SK-N-SH (cell line): ENCODE data around the gene MYO15A. TPM values are rescaled to one million over a fixed set of nuclear protein-coding genes. Genes with fewer than 3 reads are reported as not detected.

Source experiments
- CTCF ChIA-PET: fragments of 300-600, 350-600 bp; formaldehyde crosslinking; extraction: SDS; loops from one replicate; lab custom pipeline; 2021; lab: Yijun Ruan, JAX
- POLR2A ChIA-PET: fragments of 350-600 bp; sonication (Branson Sonifier 250); formaldehyde crosslinking; extraction: SDS; loops from one replicate; lab custom pipeline; 2020; ENCODE audit warnings: antibody characterized with exemption, inconsistent platforms; lab: Yijun Ruan, JAX
- DNase-seq: peaks from one replicate; pipeline ENCODE4 v3.0.0; 2012
- H2AFZ ChIP-seq: fragments of 200-600 bp; sonication (generic); 2 replicates; pipeline ENCODE4 v1.8.1; 2016; ENCODE audit warnings: antibody characterized with exemption, mild to moderate bottlenecking, low read depth
- H3F3A ChIP-seq: fragments of 200-600 bp; sonication (generic); replicated peaks from 2 replicates; pipeline ENCODE3; 2016; ENCODE audit warnings: antibody characterized with exemption, mild to moderate bottlenecking; ENCODE audit not compliant: insufficient read depth
- H3K27ac ChIP-seq, 2 experiments: fragments of 200-500 bp in 1 of 2; fragments of 200-600 bp in 1 of 2; sonication (Bioruptor generic) in 1 of 2; sonication (generic), shearing (Covaris generic) in 1 of 2; 2 replicates each; pipeline versions ENCODE4 v1.5.1 to v1.6.1; 2014 to 2016; ENCODE audit warnings: low read depth in 2 of 2, inconsistent platforms in 1 of 2, low read length in 1 of 2, mild to moderate bottlenecking in 1 of 2, mixed read lengths in 1 of 2
- H3K27me3 ChIP-seq: fragments of 200-600 bp; sonication (generic), shearing (Covaris generic); 2 replicates; pipeline ENCODE4 v1.6.1; 2016; ENCODE audit warnings: mixed run types; ENCODE audit not compliant: insufficient read depth
- H3K36me3 ChIP-seq, 2 experiments: fragments of 200-500 bp in 1 of 2; fragments of 200-600 bp in 1 of 2; sonication (Bioruptor generic) in 1 of 2; sonication (generic) in 1 of 2; replicated peaks in 1 of 2; 2 replicates each; pipeline versions ENCODE3 to v1.5.1; 2014 to 2016; ENCODE audit warnings: low read length in 1 of 2, mild to moderate bottlenecking in 1 of 2; ENCODE audit not compliant: insufficient read depth in 2 of 2, control insufficient read depth in 1 of 2
- H3K4me1 ChIP-seq, 2 experiments: fragments of 200-500 bp in 1 of 2; fragments of 200-600 bp in 1 of 2; sonication (Bioruptor generic) in 1 of 2; sonication (generic), shearing (Covaris generic) in 1 of 2; 2 replicates each; pipeline versions ENCODE4 v1.5.1 to v1.6.1; 2014 to 2016; ENCODE audit warnings: low read depth in 1 of 2, low read length in 1 of 2, mixed run types in 1 of 2; ENCODE audit not compliant: insufficient read depth in 2 of 2, control insufficient read depth in 1 of 2
- H3K4me2 ChIP-seq: fragments of 200-600 bp; sonication (generic), shearing (Covaris generic); 2 replicates; pipeline ENCODE4 v1.6.1; 2017; ENCODE audit warnings: mixed run types
- H3K4me3 ChIP-seq, 2 experiments: fragments of 200-500 bp in 1 of 2; fragments of 200-600 bp in 1 of 2; sonication (Bioruptor generic) in 1 of 2; sonication (generic), shearing (Covaris generic) in 1 of 2; 2 replicates each; pipeline versions ENCODE4 v1.5.1 to v1.8.1; 2014 to 2016; ENCODE audit warnings: low read depth in 2 of 2, inconsistent platforms in 1 of 2, low read length in 1 of 2, mild to moderate bottlenecking in 1 of 2, mixed read lengths in 1 of 2, moderate library complexity in 1 of 2
- H3K79me2 ChIP-seq: fragments of 200-600 bp; sonication (generic); 2 replicates; pipeline ENCODE4 v1.8.1; 2017; ENCODE audit warnings: mild to moderate bottlenecking; ENCODE audit not compliant: insufficient read depth
- H3K9ac ChIP-seq: fragments of 200-600 bp; sonication (generic); 2 replicates; pipeline ENCODE4 v1.6.1; 2017; ENCODE audit warnings: mixed run types
- H3K9me2 ChIP-seq: fragments of 200-600 bp; sonication (generic); 2 replicates; pipeline ENCODE4 v1.6.1; 2017; ENCODE audit warnings: mixed run types
- H3K9me3 ChIP-seq: fragments of 200-600 bp; sonication (generic); 2 replicates; pipeline ENCODE4 v1.6.1; 2017; ENCODE audit warnings: mixed run types, mild to moderate bottlenecking, moderate library complexity
- H4K20me1 ChIP-seq: fragments of 200-600 bp; sonication (generic); 2 replicates; pipeline ENCODE4 v1.6.1; 2017; ENCODE audit warnings: mild to moderate bottlenecking, mixed run types; ENCODE audit not compliant: insufficient read depth
- CHD2 ChIP-seq: fragments of 150-350 bp; IDR thresholded peaks from 2 replicates; pipeline ENCODE4 v1.6.1; 2018; ENCODE audit warnings: low read length; ENCODE audit not compliant: partially characterized antibody
- EP300 ChIP-seq, 2 experiments: IDR thresholded peaks; 2 replicates each; pipeline versions ENCODE4 v1.4.0 to v1.6.1; 2012; ENCODE audit warnings: borderline replicate concordance in 1 of 2, low read depth in 1 of 2, low read length in 1 of 2
- FOSL2 ChIP-seq: IDR thresholded peaks from 2 replicates; pipeline ENCODE4 v1.4.0; 2012; ENCODE audit warnings: low read depth, mild to moderate bottlenecking, moderate library complexity, borderline replicate concordance
- FOXM1 ChIP-seq: IDR thresholded peaks from 2 replicates; pipeline ENCODE4 v1.4.0; 2012; ENCODE audit warnings: low read depth, mild to moderate bottlenecking
- GATA2 ChIP-seq: sonication (generic); formaldehyde crosslinking; IDR thresholded peaks from 2 replicates; pipeline ENCODE4 v1.5.0; 2020; ENCODE audit warnings: mild to moderate bottlenecking, missing genetic modification reagents
- JUND ChIP-seq: IDR thresholded peaks from 2 replicates; pipeline ENCODE4 v1.4.0; 2012
- NFIC ChIP-seq: IDR thresholded peaks from 2 replicates; pipeline ENCODE4 v1.4.0; 2012; ENCODE audit warnings: borderline replicate concordance
- PBX3 ChIP-seq: IDR thresholded peaks from 2 replicates; pipeline ENCODE4; 2012
- RAD21 ChIP-seq: IDR thresholded peaks from 2 replicates; pipeline ENCODE4 v1.6.1; 2012; ENCODE audit warnings: mild to moderate bottlenecking, low read length
- SIN3A ChIP-seq: IDR thresholded peaks from 2 replicates; pipeline ENCODE4 v1.6.1; 2012; ENCODE audit warnings: low read depth, mild to moderate bottlenecking, low read length, moderate library complexity, borderline replicate concordance
- TAF1 ChIP-seq: IDR thresholded peaks from 2 replicates; pipeline ENCODE4 v1.6.1; 2012; ENCODE audit warnings: low read depth, mild to moderate bottlenecking, low read length, moderate library complexity, borderline replicate concordance
- TCF12 ChIP-seq: IDR thresholded peaks from 2 replicates; pipeline ENCODE4 v1.4.0; 2012
- USF1 ChIP-seq: IDR thresholded peaks from 2 replicates; pipeline ENCODE4 v1.4.0; 2012; ENCODE audit warnings: low read depth, borderline replicate concordance
- YY1 ChIP-seq: IDR thresholded peaks from 2 replicates; pipeline ENCODE4 v1.4.0; 2012; ENCODE audit warnings: low read depth, mild to moderate bottlenecking
- WGBS: methylation state at CpG from one replicate; pipeline ENCODE4 v1.1.6; 2017; ENCODE audit warnings: low lambda C conversion rate; 5-methylcytosine and 5-hydroxymethylcytosine counted together
- polyA plus RNA-seq, 3 experiments: library from polyadenylated mRNA; depleted of rRNA; stranded (reverse); fragments of >200 nt; gene quantifications; 2 replicates each; pipeline ENCODE4 v1.2.3, GENCODE V29; 2012
- TF ChIP-seq, protein P1 (sequence below): IDR thresholded peaks from 2 replicates; pipeline ENCODE4 v1.4.0; 2012; ENCODE audit warnings: low read depth, borderline replicate concordance
- TF ChIP-seq, protein P2 (sequence below): fragments of 150-350 bp; IDR thresholded peaks from 2 replicates; pipeline ENCODE4 v1.6.1; 2017; ENCODE audit warnings: antibody characterized with exemption, low read length, low read depth, borderline replicate concordance

Gene MYO15A
- polyA plus RNA-seq, 1 of the 3 experiments (the other 2 are of a cell fraction): 0.43 TPM

GRCh38 chr17:18205861-18206260 lies 97.3 kb downstream of the MYO15A start:
- peaks cover 51% of the 10 kb centered on the region for H3K79me2 ChIP-seq
- H2AFZ ChIP-seq: no peak overlapping the region
- no peaks in the 10 kb centered on the region for H3F3A ChIP-seq
- H4K20me1 ChIP-seq: peaks cover 48% of the 10 kb centered on the region
- H3K4me1 ChIP-seq: peaks cover 0 to 9% of the 10 kb centered on the region in 2 experiments; a peak in 1 of 4 replicates
- no peak overlapping the region for H3K4me2 ChIP-seq
- no peaks in the 10 kb centered on the region for H3K9me3 ChIP-seq
- no peak overlapping the region for H3K9ac ChIP-seq
- no peak overlapping the region for H3K4me3 ChIP-seq
- ChIA-PET CTCF (interaction anchor here (1.3 to 6.4 kb wide), 3 partner anchors 12 to 63 kb away, joined by 4 to 41 read pairs (median 8); no protein-coding TSS in a partner anchor), POLR2A (no interaction called here)
- WGBS: 92% methylated on average over 2 of the region's 2 CpGs
- H3K27me3 ChIP-seq: no peaks in the 10 kb centered on the region
- H3K36me3 ChIP-seq: peaks cover 19 to 44% of the 10 kb centered on the region in 2 experiments
- TF ChIP-seq FOXM1: no peak
- TF ChIP-seq, protein P1, sequence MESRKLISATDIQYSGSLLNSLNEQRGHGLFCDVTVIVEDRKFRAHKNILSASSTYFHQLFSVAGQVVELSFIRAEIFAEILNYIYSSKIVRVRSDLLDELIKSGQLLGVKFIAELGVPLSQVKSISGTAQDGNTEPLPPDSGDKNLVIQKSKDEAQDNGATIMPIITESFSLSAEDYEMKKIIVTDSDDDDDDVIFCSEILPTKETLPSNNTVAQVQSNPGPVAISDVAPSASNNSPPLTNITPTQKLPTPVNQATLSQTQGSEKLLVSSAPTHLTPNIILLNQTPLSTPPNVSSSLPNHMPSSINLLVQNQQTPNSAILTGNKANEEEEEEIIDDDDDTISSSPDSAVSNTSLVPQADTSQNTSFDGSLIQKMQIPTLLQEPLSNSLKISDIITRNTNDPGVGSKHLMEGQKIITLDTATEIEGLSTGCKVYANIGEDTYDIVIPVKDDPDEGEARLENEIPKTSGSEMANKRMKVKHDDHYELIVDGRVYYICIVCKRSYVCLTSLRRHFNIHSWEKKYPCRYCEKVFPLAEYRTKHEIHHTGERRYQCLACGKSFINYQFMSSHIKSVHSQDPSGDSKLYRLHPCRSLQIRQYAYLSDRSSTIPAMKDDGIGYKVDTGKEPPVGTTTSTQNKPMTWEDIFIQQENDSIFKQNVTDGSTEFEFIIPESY: no peak
- TF ChIP-seq TCF12: no peak
- no peak for TF ChIP-seq PBX3
- no peak for TF ChIP-seq NFIC
- TF ChIP-seq JUND: no peak
- TF ChIP-seq RAD21: no peak
- TF ChIP-seq GATA2 (CRISPR knock-in tag): no peak
- TF ChIP-seq YY1: no peak
- no peak for TF ChIP-seq USF1
- TF ChIP-seq, protein P2, sequence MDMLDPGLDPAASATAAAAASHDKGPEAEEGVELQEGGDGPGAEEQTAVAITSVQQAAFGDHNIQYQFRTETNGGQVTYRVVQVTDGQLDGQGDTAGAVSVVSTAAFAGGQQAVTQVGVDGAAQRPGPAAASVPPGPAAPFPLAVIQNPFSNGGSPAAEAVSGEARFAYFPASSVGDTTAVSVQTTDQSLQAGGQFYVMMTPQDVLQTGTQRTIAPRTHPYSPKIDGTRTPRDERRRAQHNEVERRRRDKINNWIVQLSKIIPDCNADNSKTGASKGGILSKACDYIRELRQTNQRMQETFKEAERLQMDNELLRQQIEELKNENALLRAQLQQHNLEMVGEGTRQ: no peak
- no peak for TF ChIP-seq TAF1
- TF ChIP-seq EP300 (IDR thresholded peaks at IDR 0.05; ENCODE audit: borderline replicate concordance in 1 of 2, low read depth in 1 of 2, low read length in 1 of 2): no peak
- TF ChIP-seq FOSL2: no peak
- no peak for TF ChIP-seq CHD2
- no peak for TF ChIP-seq SIN3A
- H3K9me2 ChIP-seq: no peaks in the 10 kb centered on the region
- H3K27ac ChIP-seq: no peak overlapping the region; a peak in 1 of 4 replicates
- DNase-seq: no peak
